Trophoblast cell (in vitro differentiated cells and primary cell): Measurements from ENCODE around the gene KRTAP4-9.
"Not testable (repeated sequence)": the region's sequence is repeated elsewhere in the genome, so short reads cannot be mapped to it uniquely, and the experiment has no call there.

Experiments
- DNase-seq, 2 donors: peaks; one replicate each; pipeline ENCODE4 v3.0.0-alpha.2; 2016
- H2AFZ ChIP-seq: 2 replicates; pipeline ENCODE4 v1.6.1; 2013; ENCODE audit warnings: low read length, moderate library complexity, mild to moderate bottlenecking; ENCODE audit not compliant: insufficient read depth, poor library complexity
- H2AK5ac ChIP-seq: 2 replicates; pipeline ENCODE4 v1.6.1; 2013; ENCODE audit warnings: mild to moderate bottlenecking, low read length
- H2BK120ac ChIP-seq: 2 replicates; pipeline ENCODE4 v1.6.1; 2013; ENCODE audit warnings: low read length, mild to moderate bottlenecking, moderate library complexity; ENCODE audit not compliant: insufficient read depth, poor library complexity
- H2BK12ac ChIP-seq: 2 replicates; pipeline ENCODE4 v1.6.1; 2013; ENCODE audit warnings: mild to moderate bottlenecking, low read length, moderate library complexity
- H2BK5ac ChIP-seq: 2 replicates; pipeline ENCODE4 v1.6.1; 2013; ENCODE audit warnings: low read length, low read depth, moderate library complexity, mild to moderate bottlenecking; ENCODE audit not compliant: poor library complexity
- H3K14ac ChIP-seq: 2 replicates; pipeline ENCODE4 v1.6.1; 2013; ENCODE audit warnings: mild to moderate bottlenecking, low read length
- H3K18ac ChIP-seq: 2 replicates; pipeline ENCODE4 v1.6.1; 2013; ENCODE audit warnings: mild to moderate bottlenecking, low read length
- H3K23ac ChIP-seq: 2 replicates; pipeline ENCODE4 v1.6.1; 2013; ENCODE audit warnings: low read length
- H3K27ac ChIP-seq: 2 replicates; pipeline ENCODE4 v1.5.1; 2013; ENCODE audit warnings: low read depth, mild to moderate bottlenecking, inconsistent platforms, low read length, moderate library complexity
- H3K27me3 ChIP-seq: 2 replicates; pipeline ENCODE4 v1.6.1; 2013; ENCODE audit warnings: inconsistent platforms, mild to moderate bottlenecking, low read length, moderate library complexity; ENCODE audit not compliant: insufficient read depth
- H3K36me3 ChIP-seq, 2 experiments: 1 replicate in 1 of 2; 2 replicates in 1 of 2; pipeline ENCODE4 v1.6.1; 2013; ENCODE audit warnings: low read length in 2 of 2, mild to moderate bottlenecking in 2 of 2, moderate library complexity in 1 of 2; ENCODE audit not compliant: insufficient read depth in 2 of 2, control insufficient read depth in 1 of 2
- H3K4ac ChIP-seq: 2 replicates; pipeline ENCODE4 v1.6.1; 2013; ENCODE audit warnings: low read depth, mild to moderate bottlenecking, low read length, moderate library complexity
- H3K4me1 ChIP-seq, 2 experiments: 1 replicate in 1 of 2; 2 replicates in 1 of 2; pipeline ENCODE4 v1.6.1; 2013; ENCODE audit warnings: low read length in 2 of 2, mild to moderate bottlenecking in 2 of 2, moderate library complexity in 1 of 2; ENCODE audit not compliant: insufficient read depth in 2 of 2, control insufficient read depth in 1 of 2
- H3K4me2 ChIP-seq: 2 replicates; pipeline ENCODE4 v1.6.1; 2013; ENCODE audit warnings: inconsistent platforms, mild to moderate bottlenecking, low read length, moderate library complexity
- H3K4me3 ChIP-seq: 2 replicates; pipeline ENCODE4 v1.5.1; 2013; ENCODE audit warnings: mild to moderate bottlenecking, low read depth, low read length, inconsistent platforms
- H3K79me1 ChIP-seq: one replicate; pipeline ENCODE4 v1.6.1; 2013; ENCODE audit warnings: low read length
- H3K79me2 ChIP-seq: 2 replicates; pipeline ENCODE4 v1.6.1; 2013; ENCODE audit warnings: low read length, mild to moderate bottlenecking; ENCODE audit not compliant: control insufficient read depth, insufficient read depth, poor library complexity
- H3K9ac ChIP-seq: 2 replicates; pipeline ENCODE4 v1.6.1; 2013; ENCODE audit warnings: mild to moderate bottlenecking, low read length
- H3K9me3 ChIP-seq: 2 replicates; pipeline ENCODE4 v1.6.1; 2013; ENCODE audit warnings: low read depth, mild to moderate bottlenecking, control low read depth, inconsistent platforms, low read length; ENCODE audit not compliant: insufficient read depth
- H4K12ac ChIP-seq: 2 replicates; pipeline ENCODE4 v1.6.1; 2013; ENCODE audit warnings: low read depth, mild to moderate bottlenecking, low read length, moderate library complexity
- H4K8ac ChIP-seq: 2 replicates; pipeline ENCODE4 v1.6.1; 2013; ENCODE audit warnings: low read depth, mild to moderate bottlenecking, low read length, moderate library complexity
- H4K91ac ChIP-seq: one replicate; pipeline ENCODE4 v1.6.1; 2013; ENCODE audit warnings: low read depth, mild to moderate bottlenecking, low read length, moderate library complexity
- WGBS: extraction: QIAGEN DNeasy Blood & Tissue Kit; methylation state at CpG from one replicate; pipeline ENCODE4 v1.1.7; 2013; ENCODE audit warnings: missing lambda C conversion rate; ENCODE audit not compliant: insufficient read length, insufficient coverage; ENCODE audit errors: extremely low coverage; 5-methylcytosine and 5-hydroxymethylcytosine counted together

KRTAP4-9 gene

GRCh38 chr17:41083427-41083826 lies 21.8 kb upstream of the KRTAP4-9 start:
- H3K4me1 ChIP-seq, H3K36me3 ChIP-seq, H3K27ac ChIP-seq, H3K4me2 ChIP-seq, H2BK5ac ChIP-seq, H3K79me1 ChIP-seq, H3K14ac ChIP-seq, H2AFZ ChIP-seq, H2AK5ac ChIP-seq, H4K91ac ChIP-seq, H3K27me3 ChIP-seq, H3K23ac ChIP-seq, H3K9me3 ChIP-seq, H3K4ac ChIP-seq, H2BK12ac ChIP-seq, H2BK120ac ChIP-seq, H3K79me2 ChIP-seq, H4K8ac ChIP-seq, H3K9ac ChIP-seq, H3K4me3 ChIP-seq, H4K12ac ChIP-seq, H3K18ac ChIP-seq: not testable (repeated sequence)
- DNase-seq, result peak in 1 of 2 donors; percentile 44
- no CpG with 5 or more reads among the region's 2 CpGs for WGBS

DNA sequence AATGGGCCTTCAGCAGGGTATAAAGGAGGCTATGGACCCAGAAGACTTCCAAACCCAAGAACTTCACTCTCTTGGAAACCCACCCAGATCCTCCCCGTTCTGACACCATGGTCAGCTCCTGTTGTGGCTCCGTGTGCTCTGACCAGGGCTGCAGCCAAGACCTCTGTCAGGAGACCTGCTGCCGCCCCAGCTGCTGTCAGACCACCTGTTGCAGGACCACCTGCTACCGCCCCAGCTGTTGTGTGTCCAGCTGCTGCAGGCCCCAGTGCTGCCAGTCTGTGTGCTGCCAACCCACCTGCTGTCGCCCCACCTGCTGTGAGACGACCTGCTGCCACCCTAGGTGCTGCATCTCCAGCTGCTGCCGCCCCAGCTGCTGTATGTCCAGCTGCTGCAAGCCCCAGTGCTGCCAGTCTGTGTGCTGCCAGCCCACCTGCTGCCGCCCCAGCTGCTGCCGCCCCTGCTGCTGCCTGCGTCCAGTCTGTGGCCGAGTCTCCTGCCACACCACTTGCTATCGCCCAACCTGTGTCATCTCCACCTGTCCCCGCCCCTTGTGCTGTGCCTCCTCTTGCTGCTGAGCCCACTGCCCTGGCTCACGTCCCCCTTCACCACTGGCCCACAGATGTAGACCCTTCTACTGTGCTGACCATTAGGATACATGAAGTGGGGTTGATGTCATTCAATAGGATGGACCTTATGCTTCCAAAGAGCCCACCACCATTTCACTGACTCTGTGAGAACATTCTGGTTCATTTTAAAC lies 20.9 kb upstream of the KRTAP4-9 start, which contains the start of gene KRTAP4-7:
Gene KRTAP4-7, plus strand, starts transcription at position 51 of the 757 bp plus-strand sequence. Its CDS starts 57 bp downstream, at position 108.
- H3K27me3 ChIP-seq, H3K4me3 ChIP-seq, H3K9me3 ChIP-seq, H3K14ac ChIP-seq, H3K4ac ChIP-seq, H2BK120ac ChIP-seq, H3K36me3 ChIP-seq, H3K23ac ChIP-seq, H2BK5ac ChIP-seq, H4K12ac ChIP-seq, H4K91ac ChIP-seq, H4K8ac ChIP-seq, H2AK5ac ChIP-seq, H3K4me1 ChIP-seq, H3K9ac ChIP-seq, H2AFZ ChIP-seq, H2BK12ac ChIP-seq, H3K27ac ChIP-seq, H3K4me2 ChIP-seq, H3K79me1 ChIP-seq, H3K18ac ChIP-seq, DNase-seq, H3K79me2 ChIP-seq: not testable (repeated sequence)
- WGBS, result no CpG with 5 or more reads among the region's 14 CpGs

DNA sequence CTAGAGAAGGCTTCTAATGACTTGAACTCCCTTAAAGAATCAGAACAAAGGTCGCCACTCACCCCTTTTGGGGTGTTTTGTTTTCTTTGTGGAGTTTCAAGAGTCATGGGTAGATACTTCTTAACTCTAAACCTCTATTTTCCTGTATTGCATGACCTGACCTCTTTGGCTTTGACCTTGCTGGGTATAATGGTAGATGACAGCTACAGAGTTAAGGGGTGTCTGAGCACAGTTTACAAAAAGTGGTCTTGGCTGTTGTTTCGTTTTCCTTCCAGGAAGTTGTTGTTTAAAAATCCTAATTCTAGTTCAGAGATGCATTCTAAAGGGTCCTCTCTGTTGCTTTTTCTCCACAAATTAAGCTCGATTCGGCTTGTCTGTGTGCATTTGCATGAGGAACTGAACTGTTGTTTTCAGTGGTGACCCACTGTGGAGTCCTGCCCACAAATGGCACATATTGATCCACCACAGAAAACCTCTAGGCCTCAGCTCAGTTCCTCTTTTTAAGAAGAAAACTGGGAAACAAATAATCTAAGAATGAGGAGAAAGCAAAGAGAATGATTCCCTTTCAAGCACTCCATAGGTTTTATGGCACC lies 16.3 kb upstream of the KRTAP4-9 start:
- DNase-seq, H3K23ac ChIP-seq, H2AFZ ChIP-seq, H4K12ac ChIP-seq, H3K36me3 ChIP-seq, H3K4me3 ChIP-seq, H2AK5ac ChIP-seq, H2BK12ac ChIP-seq, H3K18ac ChIP-seq, H3K4me2 ChIP-seq, H2BK120ac ChIP-seq, H3K9ac ChIP-seq, H3K79me2 ChIP-seq, H3K79me1 ChIP-seq, H3K14ac ChIP-seq, H3K4me1 ChIP-seq, H4K8ac ChIP-seq, H3K27ac ChIP-seq, H3K27me3 ChIP-seq, H2BK5ac ChIP-seq, H4K91ac ChIP-seq, H3K9me3 ChIP-seq, H3K4ac ChIP-seq: not testable (repeated sequence)
- no CpG with 5 or more reads among the region's 4 CpGs for WGBS

DNA sequence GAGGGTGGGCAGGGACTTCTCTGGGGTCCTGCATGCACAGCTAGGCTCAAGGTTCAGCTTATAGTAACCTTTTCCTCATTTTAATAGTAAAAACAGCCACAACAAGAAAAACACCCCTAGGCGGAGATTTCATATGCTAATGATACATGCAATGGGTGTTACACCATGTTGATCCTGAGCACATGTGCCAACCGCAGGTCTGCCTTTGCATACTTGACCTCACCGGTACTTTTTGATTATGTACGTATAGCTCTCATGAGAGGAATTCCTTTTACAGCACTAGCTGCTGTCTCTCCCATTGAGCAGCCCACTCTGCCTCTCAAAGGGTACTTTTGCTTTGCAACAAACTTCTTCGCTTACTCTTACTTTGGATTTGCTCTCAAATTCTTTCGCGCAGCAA lies 9.1 kb upstream of the KRTAP4-9 start:
- Histone ChIP-seq H3K27ac (no peak overlapping the region), H3K4me2 (no peak overlapping the region), H4K12ac (no peak overlapping the region), H2BK5ac (no peak overlapping the region), H3K9me3 (peaks cover 2% of the 10 kb centered on the region), H3K9ac (no peak overlapping the region), H4K91ac (no peak overlapping the region), H2BK120ac (no peak overlapping the region), H3K14ac (no peak overlapping the region), H3K36me3 (no peaks in the 10 kb centered on the region), H3K4me1 (no peaks in the 10 kb centered on the region), H3K79me2 (no peaks in the 10 kb centered on the region), H3K18ac (no peak overlapping the region), H3K27me3 (no peaks in the 10 kb centered on the region), H3K4me3 (no peak overlapping the region), H3K23ac (no peak overlapping the region), H3K79me1 (no peaks in the 10 kb centered on the region), H3K4ac (no peak overlapping the region), H2AK5ac (no peak overlapping the region), H2BK12ac (no peak overlapping the region), H4K8ac (no peak overlapping the region), H2AFZ (no peak overlapping the region)
- DNase-seq, result no peak
- no CpG with 5 or more reads among the region's 7 CpGs for WGBS
